Lung (tissue), 12 donors: ENCODE measurements around the gene MTHFD2L. TPM values are rescaled to one million over a fixed set of nuclear protein-coding genes. Genes with fewer than 3 reads are reported as not detected.

Source experiments
- ATAC-seq: fragments of 200-7000 bp; cut with Tn5 transposase; one replicate; pipeline ENCODE4 v1.9.1; 2020; ENCODE audit warnings: moderate number of reproducible peaks; ENCODE audit not compliant: insufficient read depth, low FRiP score
- DNase-seq, 3 donors: peaks; one replicate each; pipeline ENCODE4 v3.0.0-alpha.2; 2013 to 2017
- H3K27ac ChIP-seq, 2 donors: one replicate each; pipeline ENCODE4 v1.5.1; 2013; ENCODE audit warnings: mild to moderate bottlenecking in 2 of 2, moderate library complexity in 2 of 2, control low read depth in 1 of 2, inconsistent platforms in 1 of 2, low read depth in 1 of 2, low read length in 1 of 2
- H3K27me3 ChIP-seq, 3 donors: one replicate each; pipeline ENCODE4 v1.5.1; 2013; ENCODE audit warnings: low read length in 2 of 3; ENCODE audit not compliant: control insufficient read depth in 3 of 3, insufficient read depth in 3 of 3
- H3K36me3 ChIP-seq, 4 donors: one replicate each; pipeline ENCODE4 v1.5.1; 2013; ENCODE audit warnings: low read length in 4 of 4, mild to moderate bottlenecking in 1 of 4, moderate library complexity in 1 of 4; ENCODE audit not compliant: control insufficient read depth in 4 of 4, insufficient read depth in 4 of 4
- H3K4me1 ChIP-seq, 5 donors: one replicate each; pipeline ENCODE4 v1.5.1; 2013; ENCODE audit warnings: low read length in 5 of 5, mild to moderate bottlenecking in 2 of 5, moderate library complexity in 1 of 5; ENCODE audit not compliant: control insufficient read depth in 5 of 5, insufficient read depth in 5 of 5
- H3K4me3 ChIP-seq: one replicate; pipeline ENCODE4 v1.5.1; 2013; ENCODE audit warnings: mild to moderate bottlenecking, control low read depth, moderate library complexity
- H3K9ac ChIP-seq, 2 donors: one replicate each; pipeline ENCODE4 v1.5.1; 2013; ENCODE audit warnings: low read length in 2 of 2, control low read depth in 1 of 2; ENCODE audit not compliant: insufficient read depth in 1 of 2
- H3K9me3 ChIP-seq, 4 donors: one replicate each; pipeline ENCODE4 v1.5.1; 2013; ENCODE audit warnings: low read length in 3 of 4, mild to moderate bottlenecking in 1 of 4, moderate library complexity in 1 of 4; ENCODE audit not compliant: control insufficient read depth in 4 of 4, insufficient read depth in 3 of 4
- CTCF ChIP-seq: IDR thresholded peaks from 2 replicates; pipeline ENCODE4 v1.5.1; 2012; ENCODE audit warnings: mild to moderate bottlenecking; ENCODE audit errors: control extremely low read depth, extremely low read depth
- WGBS, 2 donors: extraction: QIAGEN DNeasy Blood & Tissue Kit; methylation state at CpG; one replicate each; pipeline ENCODE4 v1.1.7; 2013; 5-methylcytosine and 5-hydroxymethylcytosine counted together
- polyA plus RNA-seq, 2 donors: library from polyadenylated mRNA; stranded (reverse); fragments of 200-250 nt; gene quantifications; one replicate each; pipeline ENCODE4 v1.2.1, GENCODE V29; 2013
- total RNA-seq, 2 donors: library from RNA; depleted of rRNA in 1 of 2; stranded (reverse); fragments of >200 nt in 1 of 2; gene quantifications; one replicate each; pipeline ENCODE4 v1.2.1, GENCODE V29; 2014 to 2021
- donor health status: control.
- donor health status: control.
- donor health status: Bipolar disorder and iron deficiency.
- donor health status: healthy.
- donor health status: DM: yes; HTN: yes; CAD: no.

The MTHFD2L gene
- total and polyA plus RNA-seq, 4 donors: 11.9 to 32.1 (median 15.4) TPM

GRCh38 chr4:74166135-74166534 is 8.2 kb downstream of the MTHFD2L start:
- Histone ChIP-seq H3K4me1 (peaks cover 0 to 7% (median 0%) of the 10 kb centered on the region in 5 donors), H3K9ac (no peak overlapping the region), H3K27me3 (no peaks in the 10 kb centered on the region), H3K9me3 (no peaks in the 10 kb centered on the region), H3K36me3 (peaks cover 0 to 3% (median under 1%) of the 10 kb centered on the region in 4 donors), H3K27ac (no peak overlapping the region), H3K4me3 (no peak overlapping the region)
- TF ChIP-seq CTCF: no peak
- ATAC-seq (no peak), DNase-seq (no peak)
- 46 to 56% methylated on average over 1 of the region's 1 CpG for WGBS, 2 donors

- DNase-seq (no peak), ATAC-seq (no peak)
- 100% methylated on average over 1 of the region's 1 CpG for WGBS, 2 donors
- peaks cover 0 to 3% (median under 1%) of the 10 kb centered on the region in 4 donors for H3K36me3 ChIP-seq
- H3K4me3 ChIP-seq: no peak overlapping the region
- no peak overlapping the region for H3K9ac ChIP-seq
- H3K9me3 ChIP-seq: no peaks in the 10 kb centered on the region
- H3K27me3 ChIP-seq: no peaks in the 10 kb centered on the region
- peaks cover 0 to 7% (median 0%) of the 10 kb centered on the region in 5 donors for H3K4me1 ChIP-seq
- no peak overlapping the region for H3K27ac ChIP-seq
- TF ChIP-seq CTCF: no peak
Measured at GRCh38 chr4:74166818-74167217, 8.9 kb downstream of the MTHFD2L start.

- no peaks in the 10 kb centered on the region for H3K9me3 ChIP-seq
- 95 to 98% methylated on average over 2 of the region's 2 CpGs for WGBS, 2 donors
- H3K9ac ChIP-seq: no peak overlapping the region
- no peaks in the 10 kb centered on the region for H3K27me3 ChIP-seq
- H3K4me1 ChIP-seq: peaks cover 0 to 7% (median 0%) of the 10 kb centered on the region in 5 donors
- TF ChIP-seq CTCF: no peak
- DNase-seq (no peak), ATAC-seq (no peak)
- no peak overlapping the region for H3K4me3 ChIP-seq
- no peak overlapping the region for H3K27ac ChIP-seq
- peaks cover 0 to 3% (median under 1%) of the 10 kb centered on the region in 4 donors for H3K36me3 ChIP-seq
Measured at GRCh38 chr4:74167585-74167984, 9.7 kb downstream of the MTHFD2L start.

- Histone ChIP-seq H3K9ac (no peak overlapping the region), H3K27me3 (no peaks in the 10 kb centered on the region), H3K4me3 (no peak overlapping the region), H3K27ac (no peak overlapping the region), H3K9me3 (no peaks in the 10 kb centered on the region), H3K36me3 (peaks cover 0 to 3% (median under 1%) of the 10 kb centered on the region in 4 donors), H3K4me1 (peaks cover 0 to 7% (median 0%) of the 10 kb centered on the region in 5 donors)
- no peak for TF ChIP-seq CTCF
- DNase-seq: no peak
- WGBS, 2 donors: 94 to 100% methylated on average over 2 of the region's 2 CpGs
- ATAC-seq: no peak
Measured at GRCh38 chr4:74168841-74169240, 10.9 kb downstream of the MTHFD2L start.
